Lung (tissue), 16 donors: ENCODE data around the gene PHACTR1. TPM values are rescaled to one million over a fixed set of nuclear protein-coding genes. Genes with fewer than 3 reads are reported as not detected.

ENCODE experiments used
- ATAC-seq: fragments of 200-7000 bp; cut with Tn5 transposase; one replicate; pipeline ENCODE4 v1.9.1; 2020; ENCODE audit warnings: moderate number of reproducible peaks; ENCODE audit not compliant: insufficient read depth, low FRiP score
- DNase-seq, 3 donors: peaks; one replicate each; pipeline ENCODE4 v3.0.0-alpha.2; 2013 to 2017
- H3K27ac ChIP-seq, 2 donors: one replicate each; pipeline ENCODE4 v1.5.1; 2013; ENCODE audit warnings: mild to moderate bottlenecking in 2 of 2, moderate library complexity in 2 of 2, control low read depth in 1 of 2, inconsistent platforms in 1 of 2, low read depth in 1 of 2, low read length in 1 of 2
- H3K27me3 ChIP-seq, 3 donors: one replicate each; pipeline ENCODE4 v1.5.1; 2013; ENCODE audit warnings: low read length in 2 of 3; ENCODE audit not compliant: control insufficient read depth in 3 of 3, insufficient read depth in 3 of 3
- H3K36me3 ChIP-seq, 4 donors: one replicate each; pipeline ENCODE4 v1.5.1; 2013; ENCODE audit warnings: low read length in 4 of 4, mild to moderate bottlenecking in 1 of 4, moderate library complexity in 1 of 4; ENCODE audit not compliant: control insufficient read depth in 4 of 4, insufficient read depth in 4 of 4
- H3K4me1 ChIP-seq, 5 donors: one replicate each; pipeline ENCODE4 v1.5.1; 2013; ENCODE audit warnings: low read length in 5 of 5, mild to moderate bottlenecking in 2 of 5, moderate library complexity in 1 of 5; ENCODE audit not compliant: control insufficient read depth in 5 of 5, insufficient read depth in 5 of 5
- H3K4me3 ChIP-seq: one replicate; pipeline ENCODE4 v1.5.1; 2013; ENCODE audit warnings: mild to moderate bottlenecking, control low read depth, moderate library complexity
- H3K9ac ChIP-seq, 2 donors: one replicate each; pipeline ENCODE4 v1.5.1; 2013; ENCODE audit warnings: low read length in 2 of 2, control low read depth in 1 of 2; ENCODE audit not compliant: insufficient read depth in 1 of 2
- H3K9me3 ChIP-seq, 4 donors: one replicate each; pipeline ENCODE4 v1.5.1; 2013; ENCODE audit warnings: low read length in 3 of 4, mild to moderate bottlenecking in 1 of 4, moderate library complexity in 1 of 4; ENCODE audit not compliant: control insufficient read depth in 4 of 4, insufficient read depth in 3 of 4
- CTCF ChIP-seq: IDR thresholded peaks from 2 replicates; pipeline ENCODE4 v1.5.1; 2012; ENCODE audit warnings: mild to moderate bottlenecking; ENCODE audit errors: control extremely low read depth, extremely low read depth
- WGBS, 2 donors: extraction: QIAGEN DNeasy Blood & Tissue Kit; methylation state at CpG; one replicate each; pipeline ENCODE4 v1.1.7; 2013; 5-methylcytosine and 5-hydroxymethylcytosine counted together
- long read RNA-seq, 5 donors: transcript quantifications; one replicate each; lab custom pipeline, GENCODE V29; 2026
- polyA plus RNA-seq, 2 donors: library from polyadenylated mRNA; stranded (reverse); fragments of 200-250 nt; gene quantifications; one replicate each; pipeline ENCODE4 v1.2.1, GENCODE V29; 2013
- total RNA-seq, 2 donors: library from RNA; depleted of rRNA in 1 of 2; stranded (reverse); fragments of >200 nt in 1 of 2; gene quantifications; one replicate each; pipeline ENCODE4 v1.2.1, GENCODE V29; 2014 to 2021
- donor health status: control.
- donor health status: control.
- donor health status: Bipolar disorder and iron deficiency.
- donor health status: healthy.
- donor health status: DM: yes; HTN: yes; CAD: no.

Gene PHACTR1
- total RNA-seq = 10 to 100 TPM; 48.4 to 58.8 TPM
- polyA plus RNA-seq = 10 to 100 TPM; 16.3 to 35.4 TPM
- long read RNA-seq, donor 1, partial matches to known transcripts = 9 of 16 reads
- long read RNA-seq, donor 1, other reads (novel, unspliced or antisense) = 7 of 16 reads
- long read RNA-seq, donor 2 = 0 reads
- long read RNA-seq, donor 3, partial matches to known transcripts = 6 of 6 reads
- long read RNA-seq, donor 3, other reads (novel, unspliced or antisense) = 0 of 6 reads
- long read RNA-seq, donor 4 = 0 reads
- long read RNA-seq, donor 5, partial matches to known transcripts = 5 of 17 reads
- long read RNA-seq, donor 5, other reads (novel, unspliced or antisense) = 12 of 17 reads

- H3K36me3 ChIP-seq = no peaks in the 10 kb centered on the region
- H3K9me3 ChIP-seq = peaks cover 0 to 10% (median 0%) of the 10 kb centered on the region in 4 donors
- DNase-seq (no peak), ATAC-seq (no peak)
- peaks cover 0 to 20% (median 10%) of the 10 kb centered on the region in 3 donors for H3K27me3 ChIP-seq
- TF ChIP-seq CTCF = no peak
- H3K27ac ChIP-seq = no peak within 1 kb of the TSS
- no peak within 1 kb of the TSS for H3K9ac ChIP-seq
- H3K4me1 ChIP-seq = peaks cover 0 to 2% (median 0%) of the 10 kb centered on the region in 5 donors
- no peak within 1 kb of the TSS for H3K4me3 ChIP-seq
- 63 to 75% methylated on average over 10 of the region's 10 CpGs for whole genome bisulfite sequencing, 2 donors
These were observed at the start of gene PHACTR1 for GRCh38 chr6:12716298-12716916. TSS of gene PHACTR1 (plus strand) at chr6:12716767.

GRCh38 chr6:12666886-12667285, 49.7 kb upstream of the PHACTR1 start:
- Histone ChIP-seq H3K36me3 (no peaks in the 10 kb centered on the region), H3K27me3 (no peaks in the 10 kb centered on the region), H3K27ac (no peak overlapping the region), H3K9me3 (no peaks in the 10 kb centered on the region), H3K4me1 (no peaks in the 10 kb centered on the region), H3K9ac (no peak overlapping the region), H3K4me3 (no peak overlapping the region)
- ATAC-seq = no peak
- DNase-seq = no peak
- TF ChIP-seq CTCF = no peak
- WGBS, 2 donors = 0 to 52% methylated on average over 1 of the region's 1 CpG

GRCh38 chr6:12675931-12676330, 40.6 kb upstream of the PHACTR1 start:
- no peak for TF ChIP-seq CTCF
- Histone ChIP-seq H3K27ac (no peak overlapping the region), H3K4me3 (no peak overlapping the region), H3K4me1 (no peaks in the 10 kb centered on the region), H3K27me3 (peaks cover 0 to 2% (median 0%) of the 10 kb centered on the region in 3 donors), H3K9me3 (no peaks in the 10 kb centered on the region), H3K9ac (no peak overlapping the region), H3K36me3 (no peaks in the 10 kb centered on the region)
- ATAC-seq (no peak), DNase-seq (no peak)
- 77 to 84% methylated on average over 5 of the region's 5 CpGs for WGBS, 2 donors
